Progenitor cell of endocrine pancreas (in vitro differentiated cells): ENCODE measurements around the gene USP14. TPM values are rescaled to one million over a fixed set of nuclear protein-coding genes. Genes with fewer than 3 reads are reported as not detected.
"Not testable (repeated sequence)": the region's sequence is repeated elsewhere in the genome, so short reads cannot be mapped to it uniquely, and the experiment has no call there.

ENCODE experiments used
- DNase-seq: peaks from one replicate; pipeline ENCODE4 v3.0.0; 2021; ENCODE audit warnings: low spot score; ENCODE audit not compliant: unreplicated experiment
- H3K27ac Mint-ChIP-seq: 2 replicates; pipeline ENCODE4 v1.8.0; 2021; ENCODE audit warnings: mild to moderate bottlenecking, moderate library complexity, mixed read lengths
- H3K27me3 Mint-ChIP-seq: 2 replicates; pipeline ENCODE4 v1.8.0; 2021; ENCODE audit warnings: mixed read lengths
- H3K36me3 Mint-ChIP-seq: 2 replicates; pipeline ENCODE4 v1.8.0; 2022; ENCODE audit warnings: mixed read lengths; ENCODE audit not compliant: insufficient read depth
- H3K4me1 Mint-ChIP-seq: 2 replicates; pipeline ENCODE4 v1.8.0; 2021; ENCODE audit warnings: low read depth, mixed read lengths
- H3K4me3 Mint-ChIP-seq: 2 replicates; pipeline ENCODE4 v1.8.0; 2021; ENCODE audit warnings: low read depth, mild to moderate bottlenecking, moderate library complexity, mixed read lengths
- H3K9me3 Mint-ChIP-seq: 2 replicates; pipeline ENCODE4 v1.8.0; 2021; ENCODE audit warnings: low read depth, mixed read lengths
- total RNA-seq: library from RNA; stranded (reverse); gene quantifications from 2 replicates; pipeline ENCODE4 v1.2.1, GENCODE V29; 2021
- TF ChIP-seq, protein P1 (sequence below): fragments of 200-600 bp; sonication (generic); IDR thresholded peaks from one replicate; pipeline ENCODE4 v1.5.0; 2021; ENCODE audit warnings: antibody characterized with exemption, mild to moderate bottlenecking; ENCODE audit not compliant: unreplicated experiment

Gene USP14
- total RNA-seq, 1 donor from 2014 or later = 54.2 TPM

DNA sequence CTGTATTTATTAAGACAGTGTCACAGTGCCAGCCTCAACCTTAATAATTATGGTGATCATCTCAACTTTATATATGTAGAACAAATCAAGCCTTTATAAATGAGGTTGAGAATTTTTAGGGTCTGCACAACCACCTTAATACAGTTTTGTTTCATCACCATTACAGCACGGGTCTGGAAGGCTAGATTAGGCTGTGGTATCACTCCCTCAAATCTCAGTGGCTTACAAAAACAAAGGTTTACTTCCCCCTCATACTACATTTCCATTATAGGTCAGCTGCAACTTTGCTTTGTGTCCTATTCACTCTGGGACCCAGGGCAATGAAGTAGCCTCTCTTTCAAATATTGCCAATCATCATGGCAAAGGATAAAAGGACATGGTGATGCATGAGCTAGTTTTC, 23.3 kb upstream of the USP14 start:
- Mint-ChIP-seq H3K4me1 (no peaks in the 10 kb centered on the region), H3K9me3 (peaks cover 12% of the 10 kb centered on the region), H3K36me3 (no peaks in the 10 kb centered on the region), H3K4me3 (no peak overlapping the region), H3K27ac (no peak overlapping the region), H3K27me3 (no peaks in the 10 kb centered on the region)
- no peak for DNase-seq
- TF ChIP-seq, protein P1, sequence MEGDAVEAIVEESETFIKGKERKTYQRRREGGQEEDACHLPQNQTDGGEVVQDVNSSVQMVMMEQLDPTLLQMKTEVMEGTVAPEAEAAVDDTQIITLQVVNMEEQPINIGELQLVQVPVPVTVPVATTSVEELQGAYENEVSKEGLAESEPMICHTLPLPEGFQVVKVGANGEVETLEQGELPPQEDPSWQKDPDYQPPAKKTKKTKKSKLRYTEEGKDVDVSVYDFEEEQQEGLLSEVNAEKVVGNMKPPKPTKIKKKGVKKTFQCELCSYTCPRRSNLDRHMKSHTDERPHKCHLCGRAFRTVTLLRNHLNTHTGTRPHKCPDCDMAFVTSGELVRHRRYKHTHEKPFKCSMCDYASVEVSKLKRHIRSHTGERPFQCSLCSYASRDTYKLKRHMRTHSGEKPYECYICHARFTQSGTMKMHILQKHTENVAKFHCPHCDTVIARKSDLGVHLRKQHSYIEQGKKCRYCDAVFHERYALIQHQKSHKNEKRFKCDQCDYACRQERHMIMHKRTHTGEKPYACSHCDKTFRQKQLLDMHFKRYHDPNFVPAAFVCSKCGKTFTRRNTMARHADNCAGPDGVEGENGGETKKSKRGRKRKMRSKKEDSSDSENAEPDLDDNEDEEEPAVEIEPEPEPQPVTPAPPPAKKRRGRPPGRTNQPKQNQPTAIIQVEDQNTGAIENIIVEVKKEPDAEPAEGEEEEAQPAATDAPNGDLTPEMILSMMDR = no peak

DNA sequence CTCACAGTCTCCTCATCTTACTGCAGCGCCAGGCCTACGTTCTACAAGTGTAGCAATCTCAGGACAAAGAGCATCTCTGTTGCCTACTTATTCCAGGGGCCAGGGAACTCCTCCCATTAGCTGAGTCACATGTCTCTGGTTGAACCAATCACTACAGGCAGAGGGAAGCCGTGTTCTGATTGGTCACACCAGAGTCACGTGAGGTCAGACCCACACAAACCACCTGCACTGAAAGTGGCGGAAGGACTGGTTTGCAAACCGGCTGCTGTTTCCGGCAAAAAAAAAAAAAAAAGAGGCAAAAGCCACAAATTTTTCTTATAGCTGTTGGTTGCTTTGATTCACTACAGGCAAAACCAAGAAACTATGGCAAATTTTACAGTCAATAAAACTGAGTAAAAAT, 21.9 kb upstream of the USP14 start:
- no peak overlapping the region for H3K27ac Mint-ChIP-seq
- no peaks in the 10 kb centered on the region for H3K4me1 Mint-ChIP-seq
- H3K27me3 Mint-ChIP-seq = no peaks in the 10 kb centered on the region
- no peaks in the 10 kb centered on the region for H3K36me3 Mint-ChIP-seq
- H3K9me3 Mint-ChIP-seq = peaks cover 8% of the 10 kb centered on the region
- no peak overlapping the region for H3K4me3 Mint-ChIP-seq
- no peak for DNase-seq
- TF ChIP-seq, protein P1 = no peak

DNA sequence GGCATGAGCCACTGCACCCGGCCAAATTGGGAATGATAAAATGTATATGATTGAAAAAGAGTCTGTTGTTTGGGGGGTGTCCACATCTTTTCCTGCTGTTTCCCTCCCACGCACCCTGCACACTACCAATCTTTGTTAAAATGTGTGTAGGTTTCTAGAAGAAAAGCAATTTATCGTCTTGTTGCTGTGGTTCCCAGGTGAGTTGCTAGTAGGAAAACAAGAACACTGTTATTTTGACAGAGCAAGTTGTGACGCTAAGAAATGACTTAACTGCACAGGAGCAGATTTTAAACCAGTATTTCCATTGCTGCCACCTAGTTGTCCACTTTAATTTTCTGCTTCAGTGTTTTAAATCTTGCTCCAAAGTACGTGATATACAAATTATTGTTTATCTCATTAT, 21.0 kb upstream of the USP14 start:
- peaks cover 6% of the 10 kb centered on the region for H3K9me3 Mint-ChIP-seq

DNA sequence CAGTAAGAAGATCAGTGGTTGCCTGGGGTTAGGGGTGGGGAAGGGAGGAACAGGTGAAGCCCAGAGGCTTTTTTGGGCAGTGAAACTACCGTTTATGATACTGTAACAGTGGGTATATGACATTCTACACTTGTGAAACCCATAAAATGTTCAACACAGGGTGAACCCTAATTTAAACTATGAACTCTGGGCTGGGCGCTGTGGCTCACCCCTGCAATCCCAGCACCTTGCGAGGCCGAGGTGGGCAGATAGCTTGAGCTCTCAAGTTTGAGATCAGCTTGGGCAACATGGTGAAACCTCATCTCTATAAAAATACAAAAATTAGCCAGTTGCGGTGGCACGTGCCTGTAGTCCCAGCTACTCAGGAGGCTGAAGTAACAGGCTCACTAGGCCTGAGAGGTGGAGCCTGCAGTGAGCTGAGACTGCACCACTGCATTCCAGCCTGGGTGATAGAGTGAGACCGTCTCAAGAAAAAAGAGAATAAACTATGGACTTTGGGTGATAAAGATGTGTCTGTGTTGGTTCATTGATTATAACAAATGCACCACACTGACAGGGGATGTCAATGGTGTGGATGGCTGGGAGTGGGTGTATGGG, 17.6 kb upstream of the USP14 start:
- TF ChIP-seq, protein P1 = no peak
- H3K36me3 Mint-ChIP-seq = no peaks in the 10 kb centered on the region
- H3K9me3 Mint-ChIP-seq = no peaks in the 10 kb centered on the region

More for the DNA sequence above, 21.0 kb upstream of the USP14 start:
- Mint-ChIP-seq H3K27me3 (no peaks in the 10 kb centered on the region), H3K4me1 (no peaks in the 10 kb centered on the region), H3K27ac (no peak overlapping the region), H3K4me3 (no peak overlapping the region), H3K36me3 (no peaks in the 10 kb centered on the region)
- no peak for DNase-seq
- TF ChIP-seq, protein P1 = no peak

DNA sequence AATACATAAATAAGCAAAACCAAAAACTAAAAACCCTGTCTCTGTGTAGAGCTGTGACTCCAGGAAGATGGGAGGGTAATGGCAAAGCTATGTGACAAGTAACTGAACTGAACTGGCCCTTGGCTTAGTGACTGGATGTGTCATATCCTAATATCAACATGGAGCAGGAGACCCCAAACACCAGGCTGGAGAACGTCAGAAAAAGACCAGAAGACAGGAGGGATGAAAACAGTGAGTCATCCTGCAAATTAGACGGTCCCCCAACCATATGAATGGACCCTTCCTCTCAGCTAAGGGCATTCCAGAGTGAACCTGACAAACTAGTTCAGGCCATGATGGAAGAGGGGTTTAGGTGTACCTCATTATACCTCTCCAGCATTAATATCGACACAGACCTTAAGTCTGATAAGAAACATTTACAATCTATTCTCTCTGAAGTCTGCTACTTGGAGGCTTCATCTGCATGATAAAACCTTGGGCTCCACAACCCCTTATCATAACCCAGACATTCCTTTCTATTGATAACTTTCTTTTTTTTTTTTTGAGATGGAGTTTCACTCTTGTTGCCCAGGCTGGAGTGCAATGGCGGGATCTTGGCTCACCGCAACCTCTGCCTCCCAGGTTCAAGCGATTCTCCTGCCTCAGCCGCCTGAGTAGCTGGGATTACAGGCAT, 15.6 kb upstream of the USP14 start:
- H3K4me3 Mint-ChIP-seq, H3K4me1 Mint-ChIP-seq, H3K27me3 Mint-ChIP-seq, H3K36me3 Mint-ChIP-seq, H3K27ac Mint-ChIP-seq, DNase-seq, H3K9me3 Mint-ChIP-seq: not testable (repeated sequence)

More for the DNA sequence above, 17.6 kb upstream of the USP14 start:
- no peaks in the 10 kb centered on the region for H3K27me3 Mint-ChIP-seq
- H3K4me1 Mint-ChIP-seq = no peaks in the 10 kb centered on the region
- no peak overlapping the region for H3K27ac Mint-ChIP-seq
- no peak for DNase-seq
- H3K4me3 Mint-ChIP-seq = no peak overlapping the region

DNA sequence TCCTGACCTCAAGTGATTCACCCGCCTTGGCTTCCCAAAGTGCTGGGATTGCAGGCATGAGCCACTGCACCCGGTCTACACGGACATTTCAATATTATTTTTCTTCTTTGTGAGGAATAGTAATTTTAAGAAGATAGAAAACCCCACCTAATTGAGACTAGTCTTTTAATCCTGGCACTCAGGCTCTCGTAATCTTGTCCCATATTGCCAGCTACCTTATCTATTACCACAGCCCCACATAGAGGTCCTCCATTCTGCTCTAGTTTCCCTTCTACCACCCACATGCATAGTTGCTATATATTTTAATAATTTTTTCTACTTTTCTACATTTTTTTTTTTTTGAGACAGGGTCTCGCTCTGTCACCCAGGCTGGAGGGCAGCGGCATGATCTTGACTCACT, 9.5 kb upstream of the USP14 start:
- Mint-ChIP-seq H3K4me3 (no peak overlapping the region), H3K9me3 (no peaks in the 10 kb centered on the region), H3K36me3 (no peaks in the 10 kb centered on the region), H3K27ac (no peak overlapping the region), H3K4me1 (no peaks in the 10 kb centered on the region), H3K27me3 (peaks cover 19% of the 10 kb centered on the region)
- TF ChIP-seq, protein P1 = no peak
- DNase-seq = no peak
